PFSK-1 (cell line): ENCODE results near the gene ELOVL6.

ENCODE experiments used
- POLR2AphosphoS5 ChIP-seq: IDR thresholded peaks from 2 replicates; pipeline ENCODE4 v1.6.1; 2012; ENCODE audit warnings: low read depth, mild to moderate bottlenecking, control low read depth, low read length, moderate library complexity
- TAF1 ChIP-seq: IDR thresholded peaks from 2 replicates; pipeline ENCODE4 v1.6.1; 2012; ENCODE audit warnings: low read length, control low read depth, borderline replicate concordance; ENCODE audit not compliant: insufficient read depth
- TF ChIP-seq, protein P1 (sequence below), 2 experiments: IDR thresholded peaks; 2 replicates each; pipeline versions ENCODE4 v1.6.1 to v1.8.0; 2011 to 2012; ENCODE audit warnings: low read depth in 2 of 2, low read length in 2 of 2, control low read depth in 1 of 2, inconsistent platforms in 1 of 2, mild to moderate bottlenecking in 1 of 2, moderate library complexity in 1 of 2; ENCODE audit not compliant: insufficient read depth in 1 of 2

DNA sequence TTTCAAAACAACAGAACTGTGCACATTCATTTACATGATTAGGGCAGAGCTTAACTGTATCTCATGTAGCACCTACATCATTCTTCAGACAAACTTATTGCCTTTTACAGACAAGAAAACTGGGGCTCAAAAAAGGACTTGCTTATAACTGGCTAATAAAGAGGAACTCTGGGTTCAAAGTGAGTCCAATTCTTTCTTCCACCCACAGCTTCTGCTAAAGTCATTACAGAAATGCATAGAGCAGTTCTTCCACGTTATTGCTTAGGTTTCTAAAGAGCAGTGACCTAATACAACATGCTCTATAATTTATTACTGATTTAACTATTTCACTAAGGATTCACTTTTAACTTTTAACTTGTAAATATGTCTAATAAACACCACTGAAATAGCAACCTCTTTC is 60.6 kb downstream of the ELOVL6 start:
- TF ChIP-seq, protein P1, sequence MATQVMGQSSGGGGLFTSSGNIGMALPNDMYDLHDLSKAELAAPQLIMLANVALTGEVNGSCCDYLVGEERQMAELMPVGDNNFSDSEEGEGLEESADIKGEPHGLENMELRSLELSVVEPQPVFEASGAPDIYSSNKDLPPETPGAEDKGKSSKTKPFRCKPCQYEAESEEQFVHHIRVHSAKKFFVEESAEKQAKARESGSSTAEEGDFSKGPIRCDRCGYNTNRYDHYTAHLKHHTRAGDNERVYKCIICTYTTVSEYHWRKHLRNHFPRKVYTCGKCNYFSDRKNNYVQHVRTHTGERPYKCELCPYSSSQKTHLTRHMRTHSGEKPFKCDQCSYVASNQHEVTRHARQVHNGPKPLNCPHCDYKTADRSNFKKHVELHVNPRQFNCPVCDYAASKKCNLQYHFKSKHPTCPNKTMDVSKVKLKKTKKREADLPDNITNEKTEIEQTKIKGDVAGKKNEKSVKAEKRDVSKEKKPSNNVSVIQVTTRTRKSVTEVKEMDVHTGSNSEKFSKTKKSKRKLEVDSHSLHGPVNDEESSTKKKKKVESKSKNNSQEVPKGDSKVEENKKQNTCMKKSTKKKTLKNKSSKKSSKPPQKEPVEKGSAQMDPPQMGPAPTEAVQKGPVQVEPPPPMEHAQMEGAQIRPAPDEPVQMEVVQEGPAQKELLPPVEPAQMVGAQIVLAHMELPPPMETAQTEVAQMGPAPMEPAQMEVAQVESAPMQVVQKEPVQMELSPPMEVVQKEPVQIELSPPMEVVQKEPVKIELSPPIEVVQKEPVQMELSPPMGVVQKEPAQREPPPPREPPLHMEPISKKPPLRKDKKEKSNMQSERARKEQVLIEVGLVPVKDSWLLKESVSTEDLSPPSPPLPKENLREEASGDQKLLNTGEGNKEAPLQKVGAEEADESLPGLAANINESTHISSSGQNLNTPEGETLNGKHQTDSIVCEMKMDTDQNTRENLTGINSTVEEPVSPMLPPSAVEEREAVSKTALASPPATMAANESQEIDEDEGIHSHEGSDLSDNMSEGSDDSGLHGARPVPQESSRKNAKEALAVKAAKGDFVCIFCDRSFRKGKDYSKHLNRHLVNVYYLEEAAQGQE (IDR thresholded peaks at IDR 0.05; ENCODE audit: insufficient read depth in 1 of 2, low read depth in 2 of 2, low read length in 2 of 2) = no peak
- TF ChIP-seq TAF1 = no peak
- TF ChIP-seq POLR2AphosphoS5 = no peak
